Astrocyte (in vitro differentiated cells and primary cell): ENCODE data around the gene LPGAT1.

ENCODE experiments used
- CTCF ChIP-seq: IDR thresholded peaks from 2 replicates; pipeline ENCODE4 v1.5.1; 2011; ENCODE audit warnings: low read depth, mild to moderate bottlenecking, inconsistent platforms, low read length, moderate library complexity; ENCODE audit not compliant: insufficient read depth
- EZH2 ChIP-seq: IDR thresholded peaks from 2 replicates; pipeline ENCODE4 v1.6.1; 2012; ENCODE audit warnings: mild to moderate bottlenecking, low read length, inconsistent platforms; ENCODE audit not compliant: insufficient read depth

- no peak for TF ChIP-seq CTCF
- TF ChIP-seq EZH2 = no peak
These were observed 45.0 kb upstream of the LPGAT1 start for GRCh38 chr1:211875541-211875940.
